ENCODE measurements around the gene ACSF2. TPM values are rescaled to one million over a fixed set of nuclear protein-coding genes. Genes with fewer than 3 reads are reported as not detected.

ACSF2 gene
- total and polyA plus RNA-seq, 2 of the 13 experiments (the other 11 are each of a cell fraction or from before 2014, with no cell fraction given) = 87.3 to 109 TPM

DNA sequence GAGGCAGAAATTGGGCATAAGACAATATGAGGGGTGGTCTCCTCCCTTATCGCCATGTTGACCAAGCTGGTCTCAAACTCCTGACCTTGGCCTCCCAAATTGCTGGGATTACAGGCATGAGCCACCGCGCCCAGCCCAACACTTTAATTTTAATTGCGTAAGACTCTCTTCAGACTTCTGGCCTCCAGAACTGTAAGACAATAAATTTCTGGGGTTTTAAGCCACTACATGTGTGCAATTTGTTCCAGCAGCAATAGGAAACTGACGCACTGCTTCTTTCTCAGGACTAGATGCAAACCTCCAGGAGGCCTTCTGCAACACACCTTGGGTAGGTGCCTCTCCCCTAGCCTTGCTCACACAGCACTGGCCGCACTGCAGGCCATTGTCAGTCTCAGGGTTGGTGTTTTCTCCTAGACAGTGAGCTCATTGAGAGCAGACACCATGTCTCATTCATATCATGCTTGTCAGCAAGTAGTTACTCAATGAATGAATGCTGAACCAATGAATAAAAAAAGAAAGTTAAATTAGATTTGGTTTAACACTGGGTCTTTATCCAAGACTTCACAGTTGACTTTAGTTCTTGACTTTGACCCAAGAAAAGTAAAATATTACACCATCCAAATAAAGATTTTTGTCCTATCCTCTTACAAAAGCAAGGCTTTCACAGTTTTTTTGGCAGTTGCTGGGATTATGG is 5.5 kb upstream of the ACSF2 start:
- Histone ChIP-seq H3K4me1 (ENCODE audit: insufficient read depth, low read length) (peaks cover 55% of the 10 kb centered on the region), H3K36me3 (replicated peaks in 1 of 2; ENCODE audit: control insufficient read depth in 1 of 2, insufficient read depth in 2 of 2, low read length in 2 of 2) (no peaks in the 10 kb centered on the region), H3K79me2 (ENCODE audit: insufficient read depth, low read length) (no peaks in the 10 kb centered on the region), H3K9me3 (ENCODE audit: low read length) (no peaks in the 10 kb centered on the region), H3K27me3 (ENCODE audit: control insufficient read depth in 1 of 2, insufficient read depth in 2 of 2, low read length in 2 of 2) (no peaks in the 10 kb centered on the region), H3K27ac (ENCODE audit: extremely low read length, insufficient read depth, low read length) (no peak overlapping the region), H3K9ac (ENCODE audit: insufficient read depth, low read depth, low read length) (no peak overlapping the region), H3K4me2 (ENCODE audit: low read depth, low read length) (peak overlapping the region; percentile 75), H4K20me1 (ENCODE audit: insufficient read depth, low read length) (no peaks in the 10 kb centered on the region), H2AFZ (ENCODE audit: low read length) (no peak overlapping the region), H3K4me3 (replicated peaks in 1 of 3; ENCODE audit: insufficient read depth in 1 of 3, low read depth in 2 of 3, low read length in 3 of 3) (peak overlapping the region in 2 of 3 experiments; percentile 12 to 61; a peak in 1 of 6 replicates)
- FAIRE-seq (peak; percentile 76), ATAC-seq (peak; percentile 26; the same call in 1 of the 3 replicates), DNase-seq (ENCODE audit: low spot score) (peak; percentile 43)
- no TSS peak for BruUV-seq (replicated peaks)
- CTCF ChIA-PET (ENCODE audit: low intra/inter-chr PET ratio, low total read pairs) = no interaction called here
- WGBS (ENCODE audit: low lambda C conversion rate) = 33% methylated on average over 6 of the region's 6 CpGs
- intact Hi-C loops (cut with micrococcal nuclease; ENCODE audit: unreplicated experiment) = no loop called here
- POLR2A ChIA-PET = interaction anchor here (0.5 to 3.6 kb wide), 3 partner anchors 9 to 777 kb away, joined by 4 to 29 read pairs (median 5); partner anchors contain the start of gene LRRC59
- in situ Hi-C loops (cut with HindIII; ENCODE audit: extremely low pct_ligation_motif_present, low pct_unique_long_range_greater_than_20kb) = no loop called here
- no peak for TF ChIP-seq ZNF234 (CRISPR knock-in tag; conservative IDR thresholded peaks at IDR 0.05)
- TF ChIP-seq ZFX (CRISPR knock-in tag; IDR thresholded peaks at IDR 0.05; ENCODE audit: low read depth) = 0 out of 2 replicates have a peak, but pooled peaks have one; percentile 12
- TF ChIP-seq ZBTB21 (CRISPR knock-in tag; IDR thresholded peaks at IDR 0.05) = no peak
- no peak for TF ChIP-seq PPARG (CRISPR knock-in tag; conservative IDR thresholded peaks at IDR 0.05)
- TF ChIP-seq PAX8 (CRISPR knock-in tag; IDR thresholded peaks at IDR 0.05; ENCODE audit: borderline replicate concordance) = no peak
- TF ChIP-seq CEBPB (IDR thresholded peaks at IDR 0.05; ENCODE audit: borderline replicate concordance, low read depth, low read length) = peak; percentile 76
- TF ChIP-seq ZNF614 (CRISPR knock-in tag; IDR thresholded peaks at IDR 0.05; ENCODE audit: borderline replicate concordance) = 0 out of 2 replicates have a peak, but pooled peaks have one; percentile 19
- TF ChIP-seq, protein P1, sequence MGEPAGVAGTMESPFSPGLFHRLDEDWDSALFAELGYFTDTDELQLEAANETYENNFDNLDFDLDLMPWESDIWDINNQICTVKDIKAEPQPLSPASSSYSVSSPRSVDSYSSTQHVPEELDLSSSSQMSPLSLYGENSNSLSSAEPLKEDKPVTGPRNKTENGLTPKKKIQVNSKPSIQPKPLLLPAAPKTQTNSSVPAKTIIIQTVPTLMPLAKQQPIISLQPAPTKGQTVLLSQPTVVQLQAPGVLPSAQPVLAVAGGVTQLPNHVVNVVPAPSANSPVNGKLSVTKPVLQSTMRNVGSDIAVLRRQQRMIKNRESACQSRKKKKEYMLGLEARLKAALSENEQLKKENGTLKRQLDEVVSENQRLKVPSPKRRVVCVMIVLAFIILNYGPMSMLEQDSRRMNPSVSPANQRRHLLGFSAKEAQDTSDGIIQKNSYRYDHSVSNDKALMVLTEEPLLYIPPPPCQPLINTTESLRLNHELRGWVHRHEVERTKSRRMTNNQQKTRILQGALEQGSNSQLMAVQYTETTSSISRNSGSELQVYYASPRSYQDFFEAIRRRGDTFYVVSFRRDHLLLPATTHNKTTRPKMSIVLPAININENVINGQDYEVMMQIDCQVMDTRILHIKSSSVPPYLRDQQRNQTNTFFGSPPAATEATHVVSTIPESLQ (CRISPR knock-in tag; conservative IDR thresholded peaks at IDR 0.05) = no peak
- TF ChIP-seq SP1 (IDR thresholded peaks at IDR 0.05) = no peak
- TF ChIP-seq SP1 (CRISPR knock-in tag; IDR thresholded peaks at IDR 0.05) = no peak
- no peak for TF ChIP-seq GTF2F1 (IDR thresholded peaks at IDR 0.05; ENCODE audit: low read length)
- no peak for TF ChIP-seq PCBP2 (optimal IDR thresholded peaks at IDR 0.05; ENCODE audit: low read depth, low read length, poor library complexity, severe bottlenecking)
- TF ChIP-seq NFE2L1 (CRISPR knock-in tag; IDR thresholded peaks at IDR 0.05; ENCODE audit: borderline replicate concordance) = no peak
- TF ChIP-seq, protein P2, sequence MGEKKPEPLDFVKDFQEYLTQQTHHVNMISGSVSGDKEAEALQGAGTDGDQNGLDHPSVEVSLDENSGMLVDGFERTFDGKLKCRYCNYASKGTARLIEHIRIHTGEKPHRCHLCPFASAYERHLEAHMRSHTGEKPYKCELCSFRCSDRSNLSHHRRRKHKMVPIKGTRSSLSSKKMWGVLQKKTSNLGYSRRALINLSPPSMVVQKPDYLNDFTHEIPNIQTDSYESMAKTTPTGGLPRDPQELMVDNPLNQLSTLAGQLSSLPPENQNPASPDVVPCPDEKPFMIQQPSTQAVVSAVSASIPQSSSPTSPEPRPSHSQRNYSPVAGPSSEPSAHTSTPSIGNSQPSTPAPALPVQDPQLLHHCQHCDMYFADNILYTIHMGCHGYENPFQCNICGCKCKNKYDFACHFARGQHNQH (CRISPR knock-in tag; IDR thresholded peaks at IDR 0.05) = peak; percentile 23; the same call in 1 of the 2 replicates
- peak; percentile 25; the same call in 1 of the 2 replicates for TF ChIP-seq ZNF644 (CRISPR knock-in tag; IDR thresholded peaks at IDR 0.05; ENCODE audit: low read depth)

All from HepG2 (cell line).